Mammary epithelial cell (primary cell): ENCODE data around the gene TTC28.

Experiments used
- CTCF ChIP-seq, 2 donors: IDR thresholded peaks in 1 of 2; conservative IDR thresholded peaks in 1 of 2; 2 replicates each; pipeline ENCODE4 v1.5.1; 2011 to 2012; ENCODE audit warnings: inconsistent platforms in 2 of 2, low read length in 2 of 2, mild to moderate bottlenecking in 2 of 2, control low read depth in 1 of 2, low read depth in 1 of 2; ENCODE audit not compliant: insufficient read depth in 1 of 2; ENCODE audit errors: extremely low read depth in 1 of 2
- EZH2 ChIP-seq: IDR thresholded peaks from 2 replicates; pipeline ENCODE4 v1.6.1; 2012; ENCODE audit warnings: low read length, inconsistent platforms, borderline replicate concordance

- TF ChIP-seq CTCF (conservative IDR thresholded peaks at IDR 0.05 in 1 of 2, IDR thresholded peaks at IDR 0.05 in 1 of 2; ENCODE audit: extremely low read depth in 1 of 2, insufficient read depth in 1 of 2, low read depth in 1 of 2, low read length in 2 of 2) (no peak), EZH2 (no peak)
These were observed 49.5 kb downstream of the TTC28 start for GRCh38 chr22:28630177-28630574.
